Measurements from ENCODE around the gene NDUFV1. TPM values are rescaled to one million over a fixed set of nuclear protein-coding genes. Genes with fewer than 3 reads are reported as not detected.
"Not testable (repeated sequence)": the region's sequence is repeated elsewhere in the genome, so short reads cannot be mapped to it uniquely, and the experiment has no call there.

The NDUFV1 gene
- total RNA-seq: 237 and 242 TPM in 2 replicates

- peaks cover 9% of the 10 kb centered on the region for H3K27me3 Mint-ChIP-seq (ENCODE audit: low read depth)
- peaks cover 10% of the 10 kb centered on the region for H3K4me1 Mint-ChIP-seq (ENCODE audit: low read depth)
- peak; percentile 95 for DNase-seq (ENCODE audit: low spot score)
- peaks cover 23% of the 10 kb centered on the region for H3K36me3 Mint-ChIP-seq (ENCODE audit: low read depth)
- peak within 1 kb of the TSS; percentile 90 for H3K27ac Mint-ChIP-seq
- no peaks in the 10 kb centered on the region for H3K9me3 Mint-ChIP-seq
- H3K4me3 Mint-ChIP-seq (ENCODE audit: low read depth): peak within 1 kb of the TSS; percentile 88
- intact Hi-C loops (cut with micrococcal nuclease): loop anchor here (2.0 to 5.0 kb wide), 4 partner anchors 22 to 204 kb away; partner anchors contain the start of gene NUDT8
These were observed at the start of gene NDUFV1 for GRCh38 chr11:67606492-67607295. Gene NDUFV1 (plus strand): TSS chr11:67606936. CDS start chr11:67607005, 69 bp downstream.

DNA sequence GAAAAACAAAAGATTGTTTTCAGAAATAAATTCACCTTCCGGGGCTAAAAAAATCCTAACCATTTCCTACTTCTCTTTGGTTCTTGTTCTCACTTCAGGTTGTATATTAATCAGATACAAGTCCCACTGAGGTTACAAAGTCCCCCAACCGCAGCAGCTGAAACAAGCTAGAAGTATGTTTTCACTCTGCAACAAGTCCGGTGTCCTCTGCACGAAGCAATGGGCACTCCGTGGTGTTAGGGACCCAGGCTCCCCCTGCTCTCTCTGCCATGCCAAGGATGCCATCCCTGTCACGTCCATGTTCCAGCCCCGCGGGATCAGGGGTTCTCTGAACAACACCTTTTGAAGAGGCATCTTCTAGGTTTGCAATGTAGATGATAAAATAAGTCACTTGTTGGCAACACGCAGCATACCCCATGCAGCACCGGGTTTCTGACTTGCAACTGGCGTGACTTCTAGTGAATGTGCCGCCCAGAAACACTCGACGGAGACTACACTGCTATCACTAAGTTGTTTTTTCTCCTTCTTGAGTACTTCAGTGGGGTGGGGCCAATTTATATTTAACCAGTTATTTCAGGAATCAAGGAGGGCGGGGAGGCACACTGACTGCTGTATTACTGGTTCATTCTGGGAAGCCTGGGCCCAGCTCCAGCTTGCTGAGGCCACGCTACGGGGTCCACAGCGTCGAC lies 48.5 kb upstream of the NDUFV1 start:
- Mint-ChIP-seq H3K9me3 (no peaks in the 10 kb centered on the region), H3K4me1 (ENCODE audit: low read depth) (peaks cover 10% of the 10 kb centered on the region), H3K27ac (no peak overlapping the region), H3K4me3 (ENCODE audit: low read depth) (no peak overlapping the region), H3K36me3 (ENCODE audit: low read depth) (no peaks in the 10 kb centered on the region), H3K27me3 (ENCODE audit: low read depth) (peaks cover 9% of the 10 kb centered on the region)
- intact Hi-C loops (cut with micrococcal nuclease): no loop called here
- no peak for DNase-seq (ENCODE audit: low spot score)

DNA sequence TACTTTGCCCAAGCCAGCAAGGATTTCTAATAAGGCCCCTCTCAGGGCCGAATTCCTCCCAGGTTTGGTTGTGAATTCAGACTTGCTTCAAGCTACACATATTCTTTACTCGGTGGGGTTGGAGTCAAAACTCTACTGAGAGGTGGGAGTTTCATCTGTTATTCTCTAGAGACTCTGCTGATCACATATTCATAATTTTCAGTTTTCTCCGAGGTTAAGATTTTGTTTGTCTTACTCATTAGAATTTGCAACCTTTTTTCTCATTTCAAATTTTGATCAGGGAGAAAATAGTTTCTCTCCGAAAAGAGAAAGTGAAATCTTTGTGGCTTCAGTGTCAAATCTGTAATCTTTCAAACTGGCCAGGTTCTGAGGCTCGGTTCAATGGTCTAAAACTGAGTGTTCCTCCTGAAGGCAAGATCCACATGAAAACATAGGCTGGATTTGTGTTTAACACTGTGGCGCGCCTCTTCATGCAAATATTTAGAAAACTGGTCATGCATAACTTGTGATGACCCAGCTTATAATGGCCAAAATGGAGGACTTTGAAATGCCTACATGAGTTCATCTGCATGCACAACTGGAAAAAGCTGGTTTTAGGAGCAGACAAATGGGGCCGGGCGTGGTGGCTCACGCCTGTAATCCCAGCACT lies 44.6 kb upstream of the NDUFV1 start:
- intact Hi-C loops (cut with micrococcal nuclease): no loop called here
- Mint-ChIP-seq H3K4me1 (ENCODE audit: low read depth) (peaks cover 12% of the 10 kb centered on the region), H3K27ac (no peak overlapping the region)

DNA sequence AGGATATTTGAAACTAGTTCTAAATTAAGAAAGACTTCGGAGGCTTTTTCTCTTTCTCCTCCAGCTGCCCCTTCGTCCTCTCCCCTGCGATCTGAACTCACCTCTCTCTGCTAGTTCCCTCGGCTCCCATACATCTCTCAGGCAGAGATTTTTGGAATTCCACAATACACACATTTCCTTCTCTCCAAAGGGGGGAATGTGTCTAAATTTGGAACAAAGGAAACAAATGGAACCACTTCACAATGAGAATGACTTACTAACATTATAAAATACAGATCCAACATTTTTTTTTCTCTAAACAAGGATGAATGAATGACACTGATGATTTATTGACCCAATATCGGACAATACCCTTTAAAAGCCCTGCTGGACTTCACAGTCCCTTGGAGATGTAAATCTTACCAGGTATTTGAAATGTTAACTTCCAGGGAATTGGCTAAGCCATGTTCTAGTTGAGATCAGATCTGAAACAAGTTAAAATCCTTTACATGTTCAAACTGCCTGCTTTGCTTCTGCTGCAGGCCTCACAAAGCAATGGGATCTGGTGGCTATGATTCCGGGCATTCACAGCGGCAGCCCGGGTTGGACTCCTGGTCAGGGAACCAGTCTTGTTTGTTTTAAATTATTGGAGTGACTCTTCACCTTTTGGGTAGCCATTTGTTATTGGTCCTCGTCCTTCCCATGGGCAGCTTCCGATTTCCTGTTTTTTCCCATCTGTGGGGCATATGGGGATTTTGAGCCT lies 43.6 kb upstream of the NDUFV1 start:
- peaks cover 17% of the 10 kb centered on the region for H3K27me3 Mint-ChIP-seq (ENCODE audit: low read depth)
- no peak overlapping the region for H3K4me3 Mint-ChIP-seq (ENCODE audit: low read depth)
- intact Hi-C loops (cut with micrococcal nuclease): no loop called here

More for the DNA sequence above, 44.6 kb upstream of the NDUFV1 start:
- H3K4me3 Mint-ChIP-seq (ENCODE audit: low read depth): no peak overlapping the region
- DNase-seq (ENCODE audit: low spot score): no peak
- H3K9me3 Mint-ChIP-seq: no peaks in the 10 kb centered on the region
- H3K27me3 Mint-ChIP-seq (ENCODE audit: low read depth): peaks cover 15% of the 10 kb centered on the region
- no peaks in the 10 kb centered on the region for H3K36me3 Mint-ChIP-seq (ENCODE audit: low read depth)

DNA sequence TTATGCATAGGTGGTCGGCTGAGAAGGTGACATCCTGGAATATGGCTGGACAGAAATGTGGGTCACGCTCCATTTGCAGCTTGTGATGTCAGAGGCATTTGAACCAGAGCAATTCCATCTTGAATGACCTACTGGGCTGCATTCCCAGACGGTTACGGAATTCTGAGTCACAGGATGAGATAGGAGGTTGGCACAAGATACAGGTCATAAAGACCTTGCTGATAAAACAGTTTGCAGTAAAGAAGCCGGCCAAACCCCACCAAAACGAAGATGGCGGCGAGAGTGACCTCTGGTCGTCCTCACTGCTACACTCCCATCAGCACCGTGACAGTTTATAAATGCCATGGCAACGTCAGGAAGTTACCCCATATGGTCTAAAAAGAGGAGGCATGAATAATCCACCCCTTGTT lies 43.0 kb upstream of the NDUFV1 start:
- H3K36me3 Mint-ChIP-seq (ENCODE audit: low read depth); H3K4me3 Mint-ChIP-seq (ENCODE audit: low read depth); DNase-seq (ENCODE audit: low spot score); H3K27ac Mint-ChIP-seq; intact Hi-C loops (cut with micrococcal nuclease); H3K9me3 Mint-ChIP-seq: not testable (repeated sequence)
- Mint-ChIP-seq H3K4me1 (ENCODE audit: low read depth) (peaks cover 12% of the 10 kb centered on the region), H3K27me3 (ENCODE audit: low read depth) (peaks cover 17% of the 10 kb centered on the region)

More for the DNA sequence above, 43.6 kb upstream of the NDUFV1 start:
- DNase-seq (ENCODE audit: low spot score): no peak
- H3K4me1 Mint-ChIP-seq (ENCODE audit: low read depth): peaks cover 12% of the 10 kb centered on the region
- no peak overlapping the region for H3K27ac Mint-ChIP-seq
- H3K36me3 Mint-ChIP-seq (ENCODE audit: low read depth): no peaks in the 10 kb centered on the region
- no peaks in the 10 kb centered on the region for H3K9me3 Mint-ChIP-seq

DNA sequence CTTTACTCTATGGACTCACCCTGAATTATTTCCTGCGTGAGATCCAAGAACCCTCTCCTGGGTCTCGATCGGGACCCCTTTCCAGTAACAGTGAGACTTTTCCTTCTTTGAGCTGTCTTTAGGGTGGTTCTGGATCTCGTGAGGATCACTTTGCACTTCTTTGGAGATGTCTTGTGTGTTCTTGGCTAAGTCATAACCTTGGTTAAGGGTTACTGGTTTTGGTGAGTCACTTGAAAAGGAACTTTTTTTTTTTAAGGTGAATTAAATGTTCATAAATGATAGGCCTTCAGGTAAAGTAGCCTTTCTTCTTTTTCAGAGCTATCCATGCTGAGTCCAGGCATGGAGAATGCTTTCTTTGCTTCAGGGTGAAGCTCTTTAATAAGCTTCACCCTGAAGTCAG lies 42.5 kb upstream of the NDUFV1 start:
- no peak for DNase-seq (ENCODE audit: low spot score)
- H3K9me3 Mint-ChIP-seq: no peaks in the 10 kb centered on the region
- H3K36me3 Mint-ChIP-seq (ENCODE audit: low read depth): no peaks in the 10 kb centered on the region
- no peak overlapping the region for H3K4me3 Mint-ChIP-seq (ENCODE audit: low read depth)
- no peak overlapping the region for H3K27ac Mint-ChIP-seq
- intact Hi-C loops (cut with micrococcal nuclease): no loop called here
- H3K27me3 Mint-ChIP-seq (ENCODE audit: low read depth): peaks cover 17% of the 10 kb centered on the region
- H3K4me1 Mint-ChIP-seq (ENCODE audit: low read depth): peaks cover 12% of the 10 kb centered on the region

DNA sequence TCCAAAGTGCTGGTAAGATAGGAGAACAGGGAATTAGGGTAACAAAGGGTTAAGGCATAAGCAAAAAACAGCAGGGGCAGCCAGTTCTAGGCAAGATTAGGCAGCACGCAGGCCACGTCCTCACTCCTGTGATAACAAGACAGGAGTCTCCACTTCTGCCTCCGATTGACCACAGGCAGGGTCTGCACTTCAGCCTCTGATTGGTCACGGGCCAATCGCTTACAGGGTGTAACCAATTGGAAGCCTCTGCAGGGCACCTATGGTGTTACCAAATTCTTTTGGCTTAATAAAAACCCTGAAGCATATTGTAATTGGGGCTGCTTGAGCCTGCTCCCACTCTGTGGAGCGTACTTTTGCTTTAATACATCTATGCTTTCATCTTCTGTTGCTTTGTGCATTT lies 35.3 kb upstream of the NDUFV1 start:
- Mint-ChIP-seq H3K27ac (no peak overlapping the region), H3K9me3 (no peaks in the 10 kb centered on the region), H3K27me3 (ENCODE audit: low read depth) (peaks cover 16% of the 10 kb centered on the region), H3K36me3 (ENCODE audit: low read depth) (no peaks in the 10 kb centered on the region), H3K4me3 (ENCODE audit: low read depth) (no peak overlapping the region), H3K4me1 (ENCODE audit: low read depth) (no peaks in the 10 kb centered on the region)
- intact Hi-C loops (cut with micrococcal nuclease): loop anchor here (5.0 kb wide), 1 partner anchor 36 kb away; the partner anchor contains the start of gene NDUFV1
- DNase-seq (ENCODE audit: low spot score): no peak

DNA sequence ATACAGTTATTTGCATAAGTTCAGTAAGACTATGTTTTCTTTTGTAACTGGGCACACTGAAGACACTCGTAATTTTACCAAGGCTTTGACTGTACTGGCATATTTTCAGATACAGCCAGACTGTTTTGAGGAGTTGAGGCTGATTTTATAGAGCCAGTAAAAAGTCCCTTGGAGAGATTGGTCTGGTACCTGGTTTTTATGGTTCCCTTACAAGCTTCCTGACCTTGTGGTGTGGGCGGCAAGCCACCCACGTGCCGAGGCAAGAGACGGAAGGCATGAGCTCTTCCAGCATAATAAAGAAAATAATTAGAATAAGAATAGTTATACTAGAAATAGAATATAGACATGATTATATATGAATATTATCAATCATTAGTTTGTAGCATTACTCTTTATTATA lies 34.4 kb upstream of the NDUFV1 start:
- Mint-ChIP-seq H3K4me3 (ENCODE audit: low read depth) (no peak overlapping the region), H3K27me3 (ENCODE audit: low read depth) (peaks cover 16% of the 10 kb centered on the region), H3K9me3 (no peaks in the 10 kb centered on the region), H3K4me1 (ENCODE audit: low read depth) (no peaks in the 10 kb centered on the region), H3K27ac (no peak overlapping the region), H3K36me3 (ENCODE audit: low read depth) (no peaks in the 10 kb centered on the region)
- intact Hi-C loops (cut with micrococcal nuclease): loop anchor here (5.0 kb wide), 1 partner anchor 35 kb away; the partner anchor contains the start of gene NDUFV1
- DNase-seq (ENCODE audit: low spot score): no peak

GRCh38 chr11:67572747-67573419 lies 33.9 kb upstream of the NDUFV1 start:
- H3K9me3 Mint-ChIP-seq: no peaks in the 10 kb centered on the region
- intact Hi-C loops (cut with micrococcal nuclease): loop anchor here (5.0 kb wide), 1 partner anchor 34 kb away; the partner anchor contains the start of gene NDUFV1

GRCh38 chr11:67574938-67575337 lies 31.8 kb upstream of the NDUFV1 start:
- Mint-ChIP-seq H3K9me3 (no peaks in the 10 kb centered on the region), H3K27ac (no peak overlapping the region), H3K4me3 (ENCODE audit: low read depth) (no peak overlapping the region), H3K27me3 (ENCODE audit: low read depth) (peaks cover 24% of the 10 kb centered on the region), H3K4me1 (ENCODE audit: low read depth) (peaks cover 10% of the 10 kb centered on the region), H3K36me3 (ENCODE audit: low read depth) (no peaks in the 10 kb centered on the region)
- no peak for DNase-seq (ENCODE audit: low spot score)
- intact Hi-C loops (cut with micrococcal nuclease): loop anchor here (5.0 kb wide), 1 partner anchor 32 kb away; the partner anchor contains the start of gene NDUFV1

More at GRCh38 chr11:67572747-67573419, 33.9 kb upstream of the NDUFV1 start:
- no peaks in the 10 kb centered on the region for H3K4me1 Mint-ChIP-seq (ENCODE audit: low read depth)
- DNase-seq (ENCODE audit: low spot score): no peak
- peaks cover 14% of the 10 kb centered on the region for H3K27me3 Mint-ChIP-seq (ENCODE audit: low read depth)
- no peaks in the 10 kb centered on the region for H3K36me3 Mint-ChIP-seq (ENCODE audit: low read depth)
- no peak overlapping the region for H3K4me3 Mint-ChIP-seq (ENCODE audit: low read depth)
- H3K27ac Mint-ChIP-seq: no peak overlapping the region

GRCh38 chr11:67576735-67577475 lies 29.8 kb upstream of the NDUFV1 start:
- H3K36me3 Mint-ChIP-seq (ENCODE audit: low read depth): no peaks in the 10 kb centered on the region
- no peak for DNase-seq (ENCODE audit: low spot score)
- H3K27me3 Mint-ChIP-seq (ENCODE audit: low read depth): peaks cover 32% of the 10 kb centered on the region
- no peak overlapping the region for H3K27ac Mint-ChIP-seq
- peaks cover 16% of the 10 kb centered on the region for H3K4me1 Mint-ChIP-seq (ENCODE audit: low read depth)
- intact Hi-C loops (cut with micrococcal nuclease): no loop called here
- no peaks in the 10 kb centered on the region for H3K9me3 Mint-ChIP-seq
- H3K4me3 Mint-ChIP-seq (ENCODE audit: low read depth): no peak overlapping the region
